GM18873 (cell line): ENCODE results near the gene SF3B3.
"Not testable (repeated sequence)": the region's sequence is repeated elsewhere in the genome, so short reads cannot be mapped to it uniquely, and the experiment has no call there.

Source experiments
- ATAC-seq: cut with Tn5 transposase; IDR thresholded peaks from one replicate; pipeline ENCODE4 v1.9.1; 2021; ENCODE audit warnings: mild to moderate bottlenecking, moderate library complexity, moderate number of reproducible peaks; ENCODE audit not compliant: unreplicated experiment, low FRiP score

The SF3B3 gene

GRCh38 chr16:70510216-70510615 is 13.4 kb upstream of the SF3B3 start:
- no peak for ATAC-seq

GRCh38 chr16:70511833-70512232 is 11.8 kb upstream of the SF3B3 start:
- no peak for ATAC-seq

DNA sequence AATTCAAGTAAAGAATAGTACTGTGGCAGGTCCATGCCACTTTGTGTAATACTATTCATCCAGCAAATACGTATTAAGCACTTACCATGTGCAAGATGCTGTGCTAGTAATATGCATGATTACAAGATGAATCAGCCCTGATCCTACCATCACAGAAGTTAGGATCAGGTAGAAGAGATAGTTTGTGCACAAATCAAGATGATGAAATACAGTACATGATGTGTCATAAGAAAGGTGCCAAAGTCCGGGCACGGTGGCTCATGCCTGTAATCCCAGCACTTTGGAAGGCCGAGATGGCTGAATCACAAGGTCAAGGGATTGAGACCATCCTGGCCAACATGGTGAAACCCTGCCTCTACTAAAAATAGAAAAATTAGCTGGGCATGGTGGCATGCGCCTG is 11.2 kb upstream of the SF3B3 start:
- ATAC-seq = no peak

DNA sequence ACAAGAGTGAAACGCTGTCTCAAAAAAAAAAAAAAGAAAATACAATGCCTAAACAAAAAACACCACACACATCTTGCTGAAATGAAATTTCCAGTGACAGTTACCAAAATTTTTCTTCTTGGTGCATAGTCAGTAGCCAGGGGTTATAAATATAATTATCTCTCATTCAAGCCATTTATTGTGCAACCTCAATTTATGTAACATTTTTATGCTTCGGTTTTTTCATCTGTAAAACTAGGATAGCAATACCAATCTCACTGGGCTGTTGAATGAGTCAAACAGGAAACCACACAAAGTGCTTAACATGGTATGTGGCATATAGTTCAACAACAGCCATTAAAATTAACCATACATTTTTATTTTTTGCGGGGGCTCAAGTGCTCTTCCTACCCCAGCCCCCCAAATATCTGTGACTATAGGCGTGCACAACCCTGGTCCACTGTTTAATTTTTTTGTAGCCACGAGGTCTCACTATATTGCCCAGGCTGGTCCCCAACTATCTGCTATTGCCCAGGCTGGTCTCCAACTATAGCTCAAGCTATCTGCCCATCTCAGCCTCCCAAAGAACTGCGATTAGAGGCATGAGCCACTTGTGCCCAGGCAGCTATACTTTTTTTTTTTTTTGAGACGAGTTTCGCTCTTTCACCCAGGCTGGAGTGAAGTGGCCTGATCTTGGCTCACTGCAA is 2.9 kb upstream of the SF3B3 start:
- no peak for ATAC-seq

DNA sequence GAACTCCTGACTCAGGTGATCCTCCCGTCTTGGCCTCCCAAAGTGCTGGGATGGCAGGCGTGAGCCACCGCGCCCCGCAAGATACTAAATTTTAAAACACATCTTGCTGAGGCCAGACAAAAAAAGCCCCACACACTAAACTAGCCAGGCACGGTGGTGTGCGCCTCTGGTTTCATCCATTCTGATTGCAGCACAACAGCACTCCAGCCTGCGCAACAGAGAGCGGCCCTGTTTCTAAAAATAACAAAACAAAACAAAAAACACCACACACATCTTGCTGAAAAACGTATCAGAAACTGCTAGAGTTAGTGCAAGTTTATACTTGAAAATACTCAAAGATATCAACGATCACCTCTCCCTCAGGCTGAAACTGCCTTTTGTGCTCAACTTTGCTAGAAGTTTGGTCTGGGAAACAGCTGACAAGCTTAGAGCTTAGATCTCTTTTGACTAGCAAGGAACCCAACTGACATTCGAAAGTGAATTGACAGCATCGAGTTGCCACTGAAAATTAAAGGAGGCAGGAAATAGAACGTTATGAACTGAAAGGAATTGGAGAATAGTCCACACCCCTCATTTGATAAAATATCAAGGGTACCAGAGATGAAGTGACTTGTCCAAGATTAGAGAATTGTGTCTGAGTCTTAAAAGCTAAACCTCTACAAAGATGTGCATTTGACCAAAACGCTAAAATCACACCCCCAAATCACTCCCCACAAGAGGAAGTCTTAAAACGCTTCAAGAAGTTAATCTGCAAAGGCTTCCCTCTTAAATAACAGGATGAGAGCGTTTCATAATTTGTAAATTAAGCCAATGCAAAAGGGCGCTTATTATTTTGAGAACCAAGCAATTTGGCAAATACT is 1.2 kb upstream of the SF3B3 start:
- no peak for ATAC-seq

GRCh38 chr16:70523076-70523742 is 407 bp upstream of the SF3B3 start, which contains the start of gene COG4:
Gene COG4 (minus strand): TSS chr16:70523554. CDS start chr16:70523543, 11 bp downstream.
- no peak for ATAC-seq

- not testable (repeated sequence) for ATAC-seq
These were observed 796 bp downstream of the SF3B3 start for GRCh38 chr16:70524399-70524825.

DNA sequence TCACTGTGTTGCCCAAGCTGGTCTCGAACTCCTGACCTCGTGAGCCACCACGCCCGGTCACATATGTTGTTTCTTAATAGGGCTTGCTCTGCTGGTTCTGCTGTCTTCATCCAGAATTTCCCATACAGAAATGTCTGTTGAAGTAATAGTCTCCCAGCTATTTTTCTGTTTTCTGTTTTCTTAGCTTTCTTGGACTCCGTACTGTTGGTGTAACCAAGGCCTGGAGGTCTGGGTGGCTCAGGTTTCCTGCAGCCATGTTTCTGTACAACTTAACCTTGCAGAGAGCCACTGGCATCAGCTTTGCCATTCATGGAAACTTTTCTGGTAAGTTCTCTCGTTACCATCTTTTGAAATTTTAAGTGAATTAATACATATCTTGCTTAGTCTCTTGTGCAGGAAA is 2.8 kb downstream of the SF3B3 start:
- no peak for ATAC-seq

GRCh38 chr16:70527315-70527996 is 3.8 kb downstream of the SF3B3 start:
- ATAC-seq = no peak

- no peak for ATAC-seq
These were observed 5.6 kb downstream of the SF3B3 start for GRCh38 chr16:70529051-70529777.

DNA sequence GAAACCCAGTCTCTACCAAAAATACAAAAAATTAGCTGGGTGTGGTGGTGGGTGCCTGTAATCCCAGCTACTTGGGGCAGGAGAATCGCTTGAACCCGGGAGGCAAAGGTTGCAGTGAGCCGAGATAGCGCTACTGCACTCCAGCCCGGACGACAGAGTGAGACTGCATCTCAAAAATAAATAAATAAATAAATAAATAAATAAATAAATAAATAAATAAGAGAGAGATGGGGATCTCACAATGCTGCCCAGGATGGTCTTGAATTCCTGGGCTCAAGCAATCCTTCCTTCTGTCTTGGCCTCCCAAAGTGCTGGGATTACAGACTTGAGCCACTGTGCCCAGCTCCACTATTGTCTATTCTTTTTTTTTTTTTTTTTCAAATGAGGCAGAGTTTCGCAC is 6.3 kb downstream of the SF3B3 start:
- ATAC-seq = not testable (repeated sequence)

DNA sequence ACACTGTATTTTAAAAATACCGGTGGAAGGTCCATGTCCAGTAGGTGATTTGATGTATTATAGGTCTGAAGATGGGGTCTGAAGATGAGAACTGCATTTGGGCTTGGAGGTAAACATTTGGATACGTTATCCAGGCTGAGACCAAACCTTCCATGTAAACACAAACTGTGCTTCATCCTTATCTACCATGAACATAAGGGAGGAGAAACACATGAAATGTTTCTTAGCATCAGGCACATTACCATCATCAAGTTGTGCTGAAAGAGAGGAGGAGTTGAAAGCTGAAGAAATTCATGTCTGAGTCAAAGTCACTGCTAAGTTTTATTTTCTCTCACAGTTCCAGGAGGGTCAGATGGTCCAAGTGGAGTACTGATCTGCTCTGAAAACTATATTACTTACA is 11.4 kb downstream of the SF3B3 start:
- no peak for ATAC-seq

DNA sequence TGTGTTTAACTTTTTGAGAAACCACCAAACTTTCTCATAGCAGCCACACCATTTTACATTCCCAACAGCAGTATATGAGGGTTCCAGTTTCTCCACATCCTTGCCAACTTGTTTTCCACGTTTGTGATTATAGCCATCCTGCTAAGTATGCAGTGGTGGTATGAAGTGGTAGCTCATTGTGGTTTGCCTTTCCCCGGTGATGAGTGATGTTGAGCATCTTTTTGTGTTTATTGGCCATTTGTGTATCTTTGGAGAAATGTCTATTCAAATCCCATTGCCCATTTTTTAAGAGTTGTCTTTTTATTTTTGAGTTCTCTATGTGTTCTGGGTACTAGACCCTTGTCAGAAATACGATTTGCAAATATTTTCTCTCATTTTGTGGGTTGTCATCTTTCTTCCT is 17.4 kb downstream of the SF3B3 start:
- no peak for ATAC-seq

GRCh38 chr16:70544548-70544947 is 20.9 kb downstream of the SF3B3 start:
- no peak for ATAC-seq

DNA sequence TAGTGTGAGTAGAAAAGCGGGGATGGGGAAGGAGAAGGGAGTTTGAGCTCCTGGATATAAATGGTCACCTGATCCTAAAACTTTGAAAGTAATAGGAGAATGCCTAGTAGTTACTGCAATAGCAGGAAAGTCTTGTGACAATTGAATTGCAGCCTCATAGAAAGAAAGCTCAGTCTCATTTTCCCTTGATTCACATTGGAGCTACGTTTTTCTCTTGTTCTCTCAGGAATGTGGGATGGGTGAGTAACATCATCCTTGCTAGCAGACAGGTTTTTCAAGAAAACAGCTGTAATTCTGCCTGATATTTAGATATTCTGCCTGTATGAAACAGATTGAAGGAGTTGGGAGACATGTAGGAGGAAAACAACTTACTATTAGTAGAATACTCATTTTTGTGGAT is 25.3 kb downstream of the SF3B3 start:
- no peak for ATAC-seq

- no peak for ATAC-seq
These were observed 26.5 kb downstream of the SF3B3 start for GRCh38 chr16:70550082-70550481.

- ATAC-seq = no peak
These were observed 28.2 kb downstream of the SF3B3 start for GRCh38 chr16:70551788-70552187.

GRCh38 chr16:70552675-70553074 is 29.1 kb downstream of the SF3B3 start:
- no peak for ATAC-seq

GRCh38 chr16:70553645-70554044 is 30.0 kb downstream of the SF3B3 start:
- no peak for ATAC-seq

GRCh38 chr16:70556063-70556462 is 32.4 kb downstream of the SF3B3 start:
- no peak for ATAC-seq
